HG02642 (cell line): Measurements from ENCODE around the gene B3GNT2.

ENCODE experiments used
- ATAC-seq: cut with Tn5 transposase; IDR thresholded peaks from one replicate; pipeline ENCODE4 v1.9.1; 2021; ENCODE audit warnings: mild to moderate bottlenecking; ENCODE audit not compliant: unreplicated experiment, poor library complexity

The B3GNT2 gene

DNA sequence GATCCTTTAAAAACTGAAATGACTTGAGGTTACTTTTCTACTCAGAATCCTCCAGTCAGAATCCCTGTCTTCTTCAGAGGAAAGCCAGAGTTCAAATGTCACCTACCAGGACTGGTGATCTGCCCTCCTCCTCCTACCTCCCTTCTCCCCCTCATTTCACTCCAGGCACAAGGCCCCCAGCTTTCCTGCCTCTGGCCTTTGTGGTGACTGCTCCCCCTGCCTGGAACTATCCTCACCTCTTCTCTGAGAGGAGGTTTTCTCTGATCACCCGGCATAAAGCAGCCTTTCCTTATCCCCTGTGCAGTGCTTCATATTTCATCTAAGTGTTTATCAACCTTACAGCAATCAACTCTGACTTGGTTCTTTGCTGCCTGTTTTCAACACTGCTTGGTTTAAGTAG lies 6.8 kb downstream of the B3GNT2 start:
- no peak for ATAC-seq

GRCh38 chr2:62203459-62203858 lies 7.5 kb downstream of the B3GNT2 start:
- no peak for ATAC-seq

- no peak for ATAC-seq
These were observed 9.1 kb downstream of the B3GNT2 start for GRCh38 chr2:62204998-62205496.

- no peak for ATAC-seq
These were observed 9.6 kb downstream of the B3GNT2 start for GRCh38 chr2:62205554-62205953.

DNA sequence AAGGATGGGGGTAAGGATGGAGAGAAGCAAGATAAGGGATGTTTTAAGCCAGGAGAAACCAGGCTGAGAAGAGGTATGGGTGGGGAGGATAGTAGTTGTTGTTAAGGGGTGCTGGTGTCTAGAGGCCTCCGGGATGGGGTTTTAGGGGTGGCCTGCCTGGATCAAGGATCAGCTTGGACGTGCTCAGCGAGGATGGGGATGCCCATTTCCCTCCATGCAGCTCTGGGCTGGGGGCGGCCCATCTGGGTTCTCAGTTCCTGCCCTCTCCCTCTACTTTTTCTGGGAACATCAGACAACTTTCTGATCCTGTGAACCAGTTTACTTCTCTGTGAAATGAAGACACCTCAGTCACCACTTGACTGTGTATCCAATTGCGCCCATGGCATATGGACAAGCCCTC lies 10.1 kb downstream of the B3GNT2 start:
- no peak for ATAC-seq

GRCh38 chr2:62207491-62207890 lies 11.6 kb downstream of the B3GNT2 start:
- ATAC-seq: no peak

- ATAC-seq: no peak
These were observed 12.3 kb downstream of the B3GNT2 start for GRCh38 chr2:62208074-62208757.

DNA sequence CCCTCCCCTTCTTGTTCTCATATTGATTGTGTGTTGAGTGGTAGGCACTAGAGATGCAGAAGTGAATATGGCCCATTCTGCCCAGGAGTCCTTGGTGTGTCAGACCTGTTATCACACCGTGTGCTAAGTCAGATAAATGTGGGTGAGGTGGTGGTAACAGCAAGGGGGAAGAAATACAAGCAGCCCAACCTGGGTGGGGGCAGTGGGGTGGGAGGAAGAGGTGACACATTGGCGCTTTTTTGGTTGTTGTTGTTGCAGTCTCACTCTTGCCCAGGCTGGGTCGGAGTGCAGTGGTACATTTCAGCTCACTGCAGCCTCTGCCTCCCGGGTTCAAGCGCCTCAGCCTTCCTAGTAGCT lies 12.8 kb downstream of the B3GNT2 start:
- ATAC-seq: no peak

DNA sequence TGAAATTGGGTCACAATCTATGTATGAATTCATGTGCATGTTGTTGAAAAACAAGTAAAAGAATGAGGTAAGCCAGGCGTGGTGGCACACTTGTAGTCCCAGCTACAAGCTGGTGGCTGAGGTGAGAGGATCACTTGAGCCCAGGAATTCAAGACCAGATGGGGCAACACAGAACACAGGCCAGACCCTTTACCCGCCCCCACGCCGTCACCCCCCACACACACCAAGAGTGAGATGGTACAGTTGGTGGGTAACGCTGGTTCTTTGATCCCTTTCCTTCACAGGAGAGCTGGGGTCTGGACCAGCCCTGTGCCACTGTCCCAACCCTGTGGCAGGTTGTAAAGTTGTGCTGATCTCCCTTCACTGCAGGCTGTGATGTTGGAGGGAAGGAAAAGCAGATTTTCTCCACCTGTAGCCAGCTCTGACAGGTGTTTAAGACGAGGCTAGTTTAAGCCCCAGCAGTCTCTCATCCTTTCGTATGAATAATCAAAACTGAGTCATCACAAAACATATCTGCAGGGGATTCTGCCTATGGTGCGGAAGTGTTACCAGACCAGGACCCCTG lies 13.6 kb downstream of the B3GNT2 start:
- no peak for ATAC-seq

DNA sequence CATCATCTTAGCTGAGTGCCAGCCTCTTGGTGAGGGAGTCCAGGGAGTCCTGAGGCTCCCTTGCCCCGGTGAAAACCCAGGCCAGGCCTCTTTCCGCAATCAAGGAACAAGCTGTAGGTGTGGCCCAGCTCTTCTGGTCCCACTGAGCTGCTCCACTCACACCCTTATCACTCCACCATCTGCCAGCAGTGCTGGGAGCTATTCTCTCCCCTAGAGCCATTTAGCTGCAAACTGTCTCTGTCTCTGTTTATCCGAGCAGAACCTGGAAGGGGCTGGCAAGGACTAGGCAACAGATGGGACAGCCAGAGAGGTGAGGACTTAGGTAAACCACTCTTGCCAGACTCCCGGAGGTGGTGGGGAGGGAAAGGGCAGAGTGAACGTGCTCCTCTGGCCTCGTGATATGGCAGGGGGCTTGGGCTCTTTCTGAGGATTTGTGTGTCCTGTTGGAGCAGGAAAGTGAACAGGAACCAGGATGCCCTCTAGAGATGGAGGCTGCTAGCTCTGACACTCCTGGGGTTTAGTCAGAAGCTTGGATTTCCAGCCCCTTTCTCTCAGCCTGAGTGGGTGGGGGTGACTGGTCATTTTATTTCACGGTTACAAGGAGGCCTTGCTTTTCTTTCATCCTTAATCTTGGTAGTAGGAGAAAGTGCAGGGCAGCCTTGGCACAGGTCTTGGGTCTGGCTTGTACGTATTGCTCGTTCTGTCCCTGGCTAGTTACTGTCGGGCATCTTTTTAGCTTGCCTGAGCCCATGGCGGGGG lies 19.6 kb downstream of the B3GNT2 start:
- ATAC-seq: no peak

DNA sequence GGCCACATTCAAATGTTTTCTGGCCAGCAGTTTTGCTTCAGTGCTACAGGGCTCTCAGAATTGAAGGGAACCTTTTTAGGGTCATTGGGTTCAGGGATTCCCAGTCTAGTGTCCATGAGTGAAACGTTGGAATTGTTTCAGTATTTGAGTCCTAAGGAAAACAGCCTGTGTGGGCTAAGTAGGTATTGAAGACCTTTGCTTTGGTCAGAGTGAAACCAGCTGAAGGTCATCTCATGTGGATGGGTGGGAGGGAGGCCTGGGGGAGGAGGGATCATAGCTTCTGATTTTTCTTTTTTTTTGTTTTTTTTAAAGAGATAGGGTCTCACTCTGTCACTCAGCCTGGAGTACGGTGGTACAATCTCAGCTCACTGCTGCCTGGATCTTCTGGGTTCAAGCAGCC lies 20.2 kb downstream of the B3GNT2 start:
- no peak for ATAC-seq

- no peak for ATAC-seq
These were observed 20.7 kb downstream of the B3GNT2 start for GRCh38 chr2:62216616-62217015.

- ATAC-seq: no peak
These were observed 21.5 kb downstream of the B3GNT2 start for GRCh38 chr2:62217421-62217820.

GRCh38 chr2:62217970-62218369 lies 22.1 kb downstream of the B3GNT2 start:
- ATAC-seq: no peak

DNA sequence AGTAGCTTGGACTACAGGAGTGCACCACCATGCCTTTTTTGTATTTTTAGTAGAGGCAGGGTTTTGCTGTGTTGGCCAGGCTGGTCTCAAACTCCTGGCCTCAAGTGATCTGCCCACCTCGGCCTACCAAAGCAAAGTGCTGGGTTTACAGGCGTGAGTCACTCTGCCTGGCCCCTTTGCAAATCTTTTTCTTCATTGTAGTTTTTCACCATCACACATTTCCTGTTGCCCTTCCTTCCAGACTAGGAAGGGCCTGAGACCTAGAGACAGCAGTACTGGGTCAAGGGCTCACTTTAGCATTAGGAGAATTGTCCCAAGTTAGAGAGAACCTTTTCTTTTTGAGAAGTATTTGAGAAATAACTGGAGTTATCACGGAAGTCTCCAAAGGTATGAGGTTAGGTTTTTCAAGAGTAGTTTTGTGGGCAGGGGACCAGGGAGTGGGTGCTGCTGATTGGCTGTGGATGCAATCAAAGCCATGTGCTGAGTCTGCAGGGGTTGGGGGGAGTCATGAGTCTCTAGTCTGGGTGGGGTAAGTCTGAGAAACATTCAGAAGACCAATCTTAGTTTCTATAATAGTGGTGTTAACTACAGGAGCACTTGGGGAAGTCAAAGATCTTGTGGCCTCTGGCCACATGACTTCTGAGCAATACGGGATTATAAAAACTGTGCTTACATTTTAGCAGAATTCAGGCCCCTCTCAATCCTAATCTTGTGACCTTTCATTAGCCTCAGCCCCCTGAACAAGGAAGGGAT lies 23.7 kb downstream of the B3GNT2 start:
- ATAC-seq: no peak

- ATAC-seq: no peak
These were observed 25.2 kb downstream of the B3GNT2 start for GRCh38 chr2:62221141-62221540.

- no peak for ATAC-seq
These were observed 26.3 kb downstream of the B3GNT2 start for GRCh38 chr2:62222171-62222570.

- ATAC-seq: no peak
These were observed 26.8 kb downstream of the B3GNT2 start for GRCh38 chr2:62222674-62223073.

DNA sequence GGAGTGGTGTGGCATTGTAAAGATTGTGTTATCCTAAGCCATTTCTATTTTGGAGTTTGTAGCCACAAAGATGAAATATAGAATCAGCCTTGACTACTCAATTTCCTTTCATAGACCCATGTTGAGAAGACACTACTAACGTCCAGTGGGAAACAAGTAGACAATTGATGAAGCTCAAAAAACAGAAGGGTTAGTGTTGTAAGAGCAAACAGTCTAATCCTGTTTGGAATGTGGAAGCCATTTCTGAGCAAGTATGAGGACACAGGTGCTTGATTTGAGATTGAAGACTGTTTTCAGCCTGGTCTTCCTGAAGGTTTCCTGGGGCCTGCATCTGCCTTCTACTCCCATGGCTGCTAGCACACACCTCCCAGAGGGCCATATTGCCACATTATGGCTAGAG lies 29.1 kb downstream of the B3GNT2 start:
- ATAC-seq: no peak

DNA sequence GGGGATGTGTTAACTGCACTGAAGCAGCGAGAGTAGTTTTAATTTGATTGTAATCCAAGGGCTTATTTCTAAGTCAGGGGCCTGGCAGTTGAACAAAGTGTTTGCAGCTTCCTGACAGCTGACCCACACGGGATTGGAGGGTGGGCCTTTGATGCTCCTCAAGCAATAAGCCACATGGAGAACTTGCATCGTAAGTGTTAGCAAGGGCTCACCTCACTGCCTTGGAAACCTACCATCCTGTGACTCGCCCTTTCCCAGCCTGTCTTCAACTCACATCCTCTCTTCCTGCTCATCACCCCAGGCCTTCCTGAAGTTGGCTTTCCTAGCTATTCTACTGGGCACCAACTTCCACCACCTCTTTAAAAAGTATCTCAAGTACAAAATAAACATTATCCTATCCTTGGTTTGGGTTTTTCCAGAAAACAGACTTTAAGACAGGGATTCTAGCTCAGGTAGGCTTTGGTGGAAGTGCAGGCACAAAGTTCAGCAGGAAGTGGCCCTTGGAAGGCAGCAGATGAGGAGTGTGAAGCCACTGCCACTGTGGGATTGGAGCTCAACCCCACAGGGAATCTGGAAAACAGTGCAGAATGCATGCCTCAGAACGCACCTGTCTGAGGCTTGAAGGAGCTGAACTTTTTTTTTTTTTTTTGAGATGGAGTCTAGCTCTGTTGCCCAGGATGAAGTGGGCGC lies 31.6 kb downstream of the B3GNT2 start:
- ATAC-seq: no peak
